ENCODE results near the gene MATK. TPM values are rescaled to one million over a fixed set of nuclear protein-coding genes. Genes with fewer than 3 reads are reported as not detected.

MATK gene
- total RNA-seq, 1 experiment from 2014 or later, result 0.21 TPM

GRCh38 chr19:3830621-3831589 lies 44.7 kb upstream of the MATK start:
- CTCF ChIA-PET, result interaction anchor here (0.6 kb wide), 1 partner anchor 82 kb away, joined by 3 read pairs; no protein-coding TSS in a partner anchor
- no peak for ATAC-seq
- POLR2A ChIA-PET, result no interaction called here

GRCh38 chr19:3827306-3827705 lies 41.1 kb upstream of the MATK start:
- Histone ChIP-seq H3K9me3 (ENCODE audit: control insufficient read depth, insufficient read depth, low read depth, low read length) (no peaks in the 10 kb centered on the region), H3K27ac (ENCODE audit: low read length) (no peak overlapping the region), H3K36me3 (ENCODE audit: control insufficient read depth, insufficient read depth, low read length) (no peaks in the 10 kb centered on the region), H3K4me3 (ENCODE audit: low read depth in 2 of 2, low read length in 2 of 2) (no peak overlapping the region), H3K4me1 (ENCODE audit: control insufficient read depth, insufficient read depth, low read length) (no peaks in the 10 kb centered on the region), H3K27me3 (ENCODE audit: control insufficient read depth, insufficient read depth, low read length) (no peaks in the 10 kb centered on the region)
- in situ Hi-C loops (cut with HindIII; ENCODE audit: low pct_unique_long_range_greater_than_20kb, low sequenced_read_pairs) (no loop called here), intact Hi-C loops (cut with micrococcal nuclease; ENCODE audit: unreplicated experiment) (no loop called here)
- no TSS peak for BruUV-seq (replicated peaks)
- ATAC-seq, result no peak
- POLR2A ChIA-PET, result no interaction called here
- CTCF ChIA-PET, result no interaction called here
- no peak for DNase-seq (ENCODE audit: low read depth, low spot score)
- TF ChIP-seq POLR2AphosphoS5 (IDR thresholded peaks at IDR 0.05; ENCODE audit: low read depth, low read length) (no peak), CTCF (IDR thresholded peaks at IDR 0.05) (no peak), SIN3A (IDR thresholded peaks at IDR 0.05; ENCODE audit: borderline replicate concordance, insufficient read depth, low read depth, low read length) (no peak), REST (IDR thresholded peaks at IDR 0.05; ENCODE audit: insufficient read depth in 1 of 2, low read depth in 2 of 2, low read length in 1 of 2) (no peak)

More at GRCh38 chr19:3830621-3831589, 44.7 kb upstream of the MATK start:
- intact Hi-C loops (cut with micrococcal nuclease; ENCODE audit: unreplicated experiment), result no loop called here
- Histone ChIP-seq H3K9me3 (ENCODE audit: control insufficient read depth, insufficient read depth, low read depth, low read length) (no peaks in the 10 kb centered on the region), H3K27ac (ENCODE audit: low read length) (no peak overlapping the region), H3K36me3 (ENCODE audit: control insufficient read depth, insufficient read depth, low read length) (no peaks in the 10 kb centered on the region), H3K27me3 (ENCODE audit: control insufficient read depth, insufficient read depth, low read length) (no peaks in the 10 kb centered on the region), H3K4me3 (ENCODE audit: low read depth in 2 of 2, low read length in 2 of 2) (no peak overlapping the region), H3K4me1 (ENCODE audit: control insufficient read depth, insufficient read depth, low read length) (no peaks in the 10 kb centered on the region)
- TF ChIP-seq TCF7L2 (IDR thresholded peaks at IDR 0.05; ENCODE audit: low read depth, low read length), result no peak
- TF ChIP-seq CTCF (IDR thresholded peaks at IDR 0.05), result no peak
- no peak for TF ChIP-seq POLR2AphosphoS5 (IDR thresholded peaks at IDR 0.05; ENCODE audit: low read depth, low read length)
- TF ChIP-seq SIN3A (IDR thresholded peaks at IDR 0.05; ENCODE audit: borderline replicate concordance, insufficient read depth, low read depth, low read length), result no peak
- no peak for TF ChIP-seq REST (IDR thresholded peaks at IDR 0.05; ENCODE audit: insufficient read depth in 1 of 2, low read depth in 2 of 2, low read length in 1 of 2)
- no peak for DNase-seq (ENCODE audit: low read depth, low spot score)
- in situ Hi-C loops (cut with HindIII; ENCODE audit: low pct_unique_long_range_greater_than_20kb, low sequenced_read_pairs), result no loop called here
- no TSS peak for BruUV-seq (replicated peaks)

Data from Panc1 (cell line).